Neural progenitor cell (in vitro differentiated cells): ENCODE results near the gene NCBP2L. TPM values are rescaled to one million over a fixed set of nuclear protein-coding genes. Genes with fewer than 3 reads are reported as not detected.

Experiments
- DNase-seq: peaks from one replicate; pipeline ENCODE4 v3.0.0-alpha.2; 2016; ENCODE audit warnings: low spot score
- H2AFZ ChIP-seq: fragments of 200-600 bp; sonication (generic); replicated peaks from 2 replicates; pipeline ENCODE4 v1.6.1; 2016; ENCODE audit warnings: antibody characterized with exemption
- H3F3A ChIP-seq: fragments of 200-600 bp; sonication (generic); 2 replicates; pipeline ENCODE4 v1.6.1; 2016; ENCODE audit warnings: antibody characterized with exemption, low read depth
- H3K27ac ChIP-seq: fragments of 200-600 bp; sonication (generic); 2 replicates; pipeline ENCODE4 v1.5.1; 2016; ENCODE audit warnings: mild to moderate bottlenecking
- H3K27me3 ChIP-seq: fragments of 200-600 bp; sonication (generic); 2 replicates; pipeline ENCODE4 v1.6.1; 2016; ENCODE audit warnings: mild to moderate bottlenecking, moderate library complexity
- H3K36me3 ChIP-seq: fragments of 200-600 bp; sonication (generic); 2 replicates; pipeline ENCODE4 v1.5.1; 2016
- H3K4me1 ChIP-seq: fragments of 200-600 bp; sonication (generic); 2 replicates; pipeline ENCODE4 v1.6.1; 2016; ENCODE audit warnings: mixed run types
- H3K4me2 ChIP-seq: fragments of 200-600 bp; sonication (generic); 2 replicates; pipeline ENCODE4 v1.6.1; 2016
- H3K4me3 ChIP-seq: fragments of 200-600 bp; sonication (generic); 2 replicates; pipeline ENCODE4 v1.5.1; 2016
- H3K79me2 ChIP-seq: fragments of 200-600 bp; sonication (generic); 2 replicates; pipeline ENCODE4 v1.6.1; 2016; ENCODE audit warnings: low read depth
- H3K9ac ChIP-seq: fragments of 200-600 bp; sonication (generic); 2 replicates; pipeline ENCODE4 v1.6.1; 2016
- H3K9me3 ChIP-seq: fragments of 200-600 bp; sonication (generic); 2 replicates; pipeline ENCODE4 v1.5.1; 2016; ENCODE audit warnings: low read depth
- H4K20me1 ChIP-seq: fragments of 200-600 bp; sonication (generic); 2 replicates; pipeline ENCODE4 v1.6.1; 2016; ENCODE audit warnings: low read depth
- H3K27ac Mint-ChIP-seq: 3 replicates; pipeline ENCODE4 v1.8.0; 2021; ENCODE audit warnings: mixed read lengths
- H3K27me3 Mint-ChIP-seq: 2 replicates; pipeline ENCODE4 v1.8.0; 2022; ENCODE audit warnings: low read depth, mild to moderate bottlenecking, inconsistent platforms, moderate library complexity, mixed read lengths; ENCODE audit not compliant: insufficient read depth
- H3K36me3 Mint-ChIP-seq: 3 replicates; pipeline ENCODE4 v1.8.0; 2021; ENCODE audit warnings: mixed read lengths
- H3K4me1 Mint-ChIP-seq: 3 replicates; pipeline ENCODE4 v1.8.0; 2021; ENCODE audit warnings: mixed read lengths
- H3K4me3 Mint-ChIP-seq: 3 replicates; pipeline ENCODE4 v1.8.0; 2021; ENCODE audit warnings: mild to moderate bottlenecking, moderate library complexity, mixed read lengths
- H3K9me3 Mint-ChIP-seq: 3 replicates; pipeline ENCODE4 v1.8.0; 2020; ENCODE audit warnings: mixed read lengths
- CTCF ChIP-seq: fragments of 200-600 bp; sonication (generic); IDR thresholded peaks from 2 replicates; pipeline ENCODE4 v1.5.1; 2017; ENCODE audit warnings: antibody characterized with exemption, mild to moderate bottlenecking
- EZH2 ChIP-seq: fragments of 200-600 bp; sonication (generic); IDR thresholded peaks from 2 replicates; pipeline ENCODE4 v1.6.1; 2017; ENCODE audit warnings: antibody characterized with exemption, mild to moderate bottlenecking, moderate library complexity
- EZH2phosphoT487 ChIP-seq: fragments of 200-600 bp; sonication (generic); IDR thresholded peaks from 2 replicates; pipeline ENCODE4 v1.6.1; 2017; ENCODE audit warnings: antibody characterized with exemption
- total RNA-seq: library from RNA; depleted of rRNA; stranded (reverse); fragments of >200 nt; gene quantifications from 2 replicates; pipeline ENCODE4 v1.2.3, GENCODE V29; 2015; ENCODE audit warnings: low replicate concordance

Gene NCBP2L
- total RNA-seq, 1 donor from 2014 or later = not detected

GRCh38 chrX:107760304-107761077 is 17.0 kb upstream of the NCBP2L start:
- H3K36me3 ChIP-seq = no peaks in the 10 kb centered on the region
- Mint-ChIP-seq H3K9me3 (no peaks in the 10 kb centered on the region), H3K27me3 (peaks cover 9% of the 10 kb centered on the region), H3K36me3 (no peaks in the 10 kb centered on the region), H3K27ac (no peak overlapping the region), H3K4me3 (no peak overlapping the region), H3K4me1 (peaks cover 13% of the 10 kb centered on the region)
- H3K27me3 ChIP-seq = no peaks in the 10 kb centered on the region
- H3F3A ChIP-seq = no peaks in the 10 kb centered on the region
- no peak overlapping the region for H2AFZ ChIP-seq
- no peaks in the 10 kb centered on the region for H3K79me2 ChIP-seq
- DNase-seq = no peak
- TF ChIP-seq CTCF = no peak
- no peak for TF ChIP-seq EZH2phosphoT487
- TF ChIP-seq EZH2 = no peak
- no peak overlapping the region for H3K9ac ChIP-seq
- no peaks in the 10 kb centered on the region for H4K20me1 ChIP-seq
- no peak overlapping the region for H3K4me3 ChIP-seq
- no peak overlapping the region for H3K27ac ChIP-seq
- peaks cover 8% of the 10 kb centered on the region for H3K4me1 ChIP-seq
- H3K9me3 ChIP-seq = no peaks in the 10 kb centered on the region
- H3K4me2 ChIP-seq = no peak overlapping the region

GRCh38 chrX:107763647-107764046 is 13.9 kb upstream of the NCBP2L start:
- no peak for DNase-seq
- no peaks in the 10 kb centered on the region for H3K9me3 Mint-ChIP-seq

GRCh38 chrX:107764845-107765608 is 12.5 kb upstream of the NCBP2L start:
- no peaks in the 10 kb centered on the region for H3K27me3 ChIP-seq
- H3K9me3 ChIP-seq = no peaks in the 10 kb centered on the region
- H4K20me1 ChIP-seq = no peaks in the 10 kb centered on the region
- Mint-ChIP-seq H3K9me3 (no peaks in the 10 kb centered on the region), H3K36me3 (no peaks in the 10 kb centered on the region), H3K4me1 (no peaks in the 10 kb centered on the region), H3K27me3 (peaks cover 2% of the 10 kb centered on the region), H3K27ac (no peak overlapping the region), H3K4me3 (no peak overlapping the region)
- H3K9ac ChIP-seq = no peak overlapping the region
- H3K4me1 ChIP-seq = no peaks in the 10 kb centered on the region
- no peaks in the 10 kb centered on the region for H3K79me2 ChIP-seq
- no peak overlapping the region for H3K4me2 ChIP-seq
- no peaks in the 10 kb centered on the region for H3K36me3 ChIP-seq
- H3K27ac ChIP-seq = no peak overlapping the region
- no peak overlapping the region for H2AFZ ChIP-seq
- H3K4me3 ChIP-seq = no peak overlapping the region
- TF ChIP-seq EZH2 (no peak), EZH2phosphoT487 (no peak), CTCF (no peak)
- no peaks in the 10 kb centered on the region for H3F3A ChIP-seq
- DNase-seq = no peak

More at GRCh38 chrX:107763647-107764046, 13.9 kb upstream of the NCBP2L start:
- Mint-ChIP-seq H3K27ac (no peak overlapping the region), H3K4me3 (no peak overlapping the region), H3K4me1 (peaks cover 3% of the 10 kb centered on the region), H3K36me3 (no peaks in the 10 kb centered on the region), H3K27me3 (peaks cover 4% of the 10 kb centered on the region)
- Histone ChIP-seq H4K20me1 (no peaks in the 10 kb centered on the region), H3K4me1 (no peaks in the 10 kb centered on the region), H2AFZ (no peak overlapping the region), H3K27me3 (no peaks in the 10 kb centered on the region), H3K4me3 (no peak overlapping the region), H3K36me3 (no peaks in the 10 kb centered on the region), H3K27ac (no peak overlapping the region), H3K4me2 (no peak overlapping the region), H3K9me3 (no peaks in the 10 kb centered on the region), H3K9ac (no peak overlapping the region), H3K79me2 (no peaks in the 10 kb centered on the region), H3F3A (no peaks in the 10 kb centered on the region)
- TF ChIP-seq EZH2phosphoT487 (no peak), CTCF (no peak), EZH2 (no peak)
